K562 (cell line): ENCODE results near the gene MERTK. TPM values are rescaled to one million over a fixed set of nuclear protein-coding genes. Genes with fewer than 3 reads are reported as not detected.

Experiments
- CXXC5 ChIP-seq: fragments of 250-450 bp; sonication (Bioruptor Pico); IDR thresholded peaks from 2 replicates; pipeline ENCODE4 v1.8.0; 2022; ENCODE audit warnings: inconsistent platforms, mild to moderate bottlenecking, moderate library complexity
- EP300 ChIP-seq: IDR thresholded peaks from 2 replicates; pipeline ENCODE4 v1.6.1; 2012; ENCODE audit warnings: low read length, improper control_type of control experiment
- ESRRA ChIP-seq: fragments of 450-650 bp; IDR thresholded peaks from 2 replicates; pipeline ENCODE4 v1.6.1; 2014; ENCODE audit warnings: low read depth, mild to moderate bottlenecking, moderate library complexity, borderline replicate concordance
- ETV1 ChIP-seq: fragments of 450-650 bp; conservative IDR thresholded peaks from 2 replicates; pipeline ENCODE4 v1.6.1; 2016; ENCODE audit warnings: missing genetic modification characterization, control low read depth, low read depth, missing compliant biosample characterization
- FUS ChIP-seq: fragments of 200-400 bp; formaldehyde crosslinking; optimal IDR thresholded peaks from 2 replicates; pipeline ENCODE3; 2017; ENCODE audit warnings: low read depth, low read length
- IRF2 ChIP-seq: sonication (generic); formaldehyde crosslinking; IDR thresholded peaks from 2 replicates; pipeline ENCODE4 v1.8.1; 2022; ENCODE audit warnings: mild to moderate bottlenecking, missing genetic modification reagents
- KLF13 ChIP-seq: fragments of 450-650 bp; IDR thresholded peaks from 2 replicates; pipeline ENCODE4 v1.6.1; 2016; ENCODE audit warnings: missing genetic modification characterization, low read depth, mild to moderate bottlenecking, missing compliant biosample characterization, moderate library complexity, borderline replicate concordance
- MBD2 ChIP-seq: sonication (generic); IDR thresholded peaks from 2 replicates; pipeline ENCODE4 v1.6.1; 2016; ENCODE audit warnings: low read depth, borderline replicate concordance
- MCM3 ChIP-seq: fragments of 450-650 bp; IDR thresholded peaks from 2 replicates; pipeline ENCODE4 v1.6.1; 2016
- MTA3 ChIP-seq: fragments of 450-650 bp; formaldehyde crosslinking; IDR thresholded peaks from 2 replicates; pipeline ENCODE4 v1.6.1; 2017; ENCODE audit warnings: mild to moderate bottlenecking, borderline replicate concordance
- NCOR1 ChIP-seq: fragments of 450-650 bp; IDR thresholded peaks from 2 replicates; pipeline ENCODE4 v1.6.1; 2016; ENCODE audit warnings: mild to moderate bottlenecking, moderate library complexity
- NFE2L1 ChIP-seq: fragments of 450-650 bp; IDR thresholded peaks from 2 replicates; pipeline ENCODE4 v1.6.1; 2016; ENCODE audit warnings: missing genetic modification characterization, low read depth, mild to moderate bottlenecking, missing compliant biosample characterization, moderate library complexity, borderline replicate concordance
- RBM34 ChIP-seq: fragments of 200-400 bp; formaldehyde crosslinking; IDR thresholded peaks from 2 replicates; pipeline ENCODE4 v1.6.1; 2018; ENCODE audit warnings: low read length, borderline replicate concordance; ENCODE audit not compliant: insufficient read depth
- RFX7 ChIP-seq: fragments of 250-450 bp; sonication (Bioruptor Pico); IDR thresholded peaks from 2 replicates; pipeline ENCODE4 v1.5.1; 2021; ENCODE audit warnings: mild to moderate bottlenecking
- SMC3 ChIP-seq: conservative IDR thresholded peaks from 2 replicates; pipeline ENCODE4 v1.6.1; 2011; ENCODE audit warnings: low read depth, low read length, improper control_type of control experiment; ENCODE audit not compliant: insufficient read depth
- TARDBP ChIP-seq: fragments of 450-650 bp; IDR thresholded peaks from 2 replicates; pipeline ENCODE4 v1.6.1; 2016
- THRAP3 ChIP-seq: fragments of 450-650 bp; IDR thresholded peaks from 2 replicates; pipeline ENCODE4 v1.6.1; 2016; ENCODE audit warnings: mild to moderate bottlenecking, inconsistent platforms, borderline replicate concordance
- XRCC3 ChIP-seq: fragments of 450-650 bp; IDR thresholded peaks from 2 replicates; pipeline ENCODE4 v1.6.1; 2017; ENCODE audit warnings: mild to moderate bottlenecking, moderate library complexity
- ZNF444 ChIP-seq: fragments of 250-450 bp; sonication (Bioruptor Pico); IDR thresholded peaks from 2 replicates; pipeline ENCODE4 v1.4.0; 2020; ENCODE audit warnings: mild to moderate bottlenecking, moderate library complexity
- ZNF79 ChIP-seq: fragments of 250-450 bp; sonication (Bioruptor Pico); IDR thresholded peaks from 2 replicates; pipeline ENCODE4 v1.4.0; 2020; ENCODE audit warnings: low read depth, mild to moderate bottlenecking, moderate library complexity
- polyA plus RNA-seq, 8 experiments: library from polyadenylated mRNA; depleted of rRNA in 4 of 8; stranded (reverse) in 5 of 8; unstranded in 3 of 8; fragments of >200 nt; fragmentation: Nextera tagmentation in 2 of 8; fragmentation: Illumina TruSeq in 1 of 8; extraction: Ambion mirVana in 2 of 8; extraction: Trizol in 1 of 8; gene quantifications; 2 replicates each; pipeline versions ENCODE4 v1.2.1 to v1.2.3, GENCODE V29; 2011 to 2014; ENCODE audit warnings: inconsistent platforms in 1 of 8, missing spikeins in 1 of 8
- total RNA-seq, 7 experiments: library from RNA; depleted of rRNA in 6 of 7; stranded (reverse); fragments of >200 nt in 6 of 7; fragmentation: Illumina TruSeq in 2 of 7; extraction: Trizol in 2 of 7; gene quantifications; 2 replicates each; pipeline versions ENCODE4 v1.2.1 to v1.2.3, GENCODE V29; 2011 to 2021; ENCODE audit warnings: low replicate concordance in 1 of 7
- TF ChIP-seq, protein P1 (sequence below): fragments of 200-800 bp; sonication (Bioruptor generic); IDR thresholded peaks from 2 replicates; pipeline ENCODE4 v1.6.1; 2016; ENCODE audit warnings: missing genetic modification characterization, missing compliant biosample characterization
- TF ChIP-seq, protein P2 (sequence below): sonication (generic); formaldehyde crosslinking; IDR thresholded peaks from 2 replicates; pipeline ENCODE4 v1.8.0; 2022; ENCODE audit warnings: missing genetic modification reagents, mild to moderate bottlenecking, borderline replicate concordance
- TF ChIP-seq, protein P3 (sequence below): sonication (generic); formaldehyde crosslinking; IDR thresholded peaks from 2 replicates; pipeline ENCODE4 v1.8.1; 2023; ENCODE audit warnings: mild to moderate bottlenecking, missing genetic modification reagents

MERTK gene
- total and polyA plus RNA-seq, 9 of the 15 experiments (the other 6 are each of a cell fraction or from before 2014, with no cell fraction given): 0.23 to 1.6 (median 0.74) TPM

DNA sequence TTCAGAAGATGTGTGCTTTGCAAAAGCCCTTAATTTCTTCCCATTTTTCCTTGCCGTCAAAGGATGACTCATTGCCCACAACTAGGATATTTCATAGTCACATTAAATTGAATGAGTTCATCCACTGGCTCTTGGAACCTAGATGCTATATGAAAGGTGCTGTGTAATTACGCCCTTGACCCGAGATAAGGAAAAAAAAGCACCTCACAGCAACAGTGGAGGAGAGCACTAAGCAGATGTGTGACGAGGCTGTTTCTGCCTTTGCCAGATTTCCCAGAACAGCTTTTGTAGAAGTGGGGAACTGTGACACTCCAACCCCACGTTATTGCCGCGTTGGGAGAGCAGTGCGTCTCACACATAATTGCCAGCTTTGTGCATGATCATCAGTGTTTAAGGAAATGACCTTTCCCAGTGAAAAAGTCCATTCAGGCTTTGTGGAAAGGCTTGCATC lies 123.4 kb downstream of the MERTK start (continued):
- TF ChIP-seq, protein P1, sequence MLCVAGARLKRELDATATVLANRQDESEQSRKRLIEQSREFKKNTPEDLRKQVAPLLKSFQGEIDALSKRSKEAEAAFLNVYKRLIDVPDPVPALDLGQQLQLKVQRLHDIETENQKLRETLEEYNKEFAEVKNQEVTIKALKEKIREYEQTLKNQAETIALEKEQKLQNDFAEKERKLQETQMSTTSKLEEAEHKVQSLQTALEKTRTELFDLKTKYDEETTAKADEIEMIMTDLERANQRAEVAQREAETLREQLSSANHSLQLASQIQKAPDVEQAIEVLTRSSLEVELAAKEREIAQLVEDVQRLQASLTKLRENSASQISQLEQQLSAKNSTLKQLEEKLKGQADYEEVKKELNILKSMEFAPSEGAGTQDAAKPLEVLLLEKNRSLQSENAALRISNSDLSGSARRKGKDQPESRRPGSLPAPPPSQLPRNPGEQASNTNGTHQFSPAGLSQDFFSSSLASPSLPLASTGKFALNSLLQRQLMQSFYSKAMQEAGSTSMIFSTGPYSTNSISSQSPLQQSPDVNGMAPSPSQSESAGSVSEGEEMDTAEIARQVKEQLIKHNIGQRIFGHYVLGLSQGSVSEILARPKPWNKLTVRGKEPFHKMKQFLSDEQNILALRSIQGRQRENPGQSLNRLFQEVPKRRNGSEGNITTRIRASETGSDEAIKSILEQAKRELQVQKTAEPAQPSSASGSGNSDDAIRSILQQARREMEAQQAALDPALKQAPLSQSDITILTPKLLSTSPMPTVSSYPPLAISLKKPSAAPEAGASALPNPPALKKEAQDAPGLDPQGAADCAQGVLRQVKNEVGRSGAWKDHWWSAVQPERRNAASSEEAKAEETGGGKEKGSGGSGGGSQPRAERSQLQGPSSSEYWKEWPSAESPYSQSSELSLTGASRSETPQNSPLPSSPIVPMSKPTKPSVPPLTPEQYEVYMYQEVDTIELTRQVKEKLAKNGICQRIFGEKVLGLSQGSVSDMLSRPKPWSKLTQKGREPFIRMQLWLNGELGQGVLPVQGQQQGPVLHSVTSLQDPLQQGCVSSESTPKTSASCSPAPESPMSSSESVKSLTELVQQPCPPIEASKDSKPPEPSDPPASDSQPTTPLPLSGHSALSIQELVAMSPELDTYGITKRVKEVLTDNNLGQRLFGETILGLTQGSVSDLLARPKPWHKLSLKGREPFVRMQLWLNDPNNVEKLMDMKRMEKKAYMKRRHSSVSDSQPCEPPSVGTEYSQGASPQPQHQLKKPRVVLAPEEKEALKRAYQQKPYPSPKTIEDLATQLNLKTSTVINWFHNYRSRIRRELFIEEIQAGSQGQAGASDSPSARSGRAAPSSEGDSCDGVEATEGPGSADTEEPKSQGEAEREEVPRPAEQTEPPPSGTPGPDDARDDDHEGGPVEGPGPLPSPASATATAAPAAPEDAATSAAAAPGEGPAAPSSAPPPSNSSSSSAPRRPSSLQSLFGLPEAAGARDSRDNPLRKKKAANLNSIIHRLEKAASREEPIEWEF: no peak
- TF ChIP-seq IRF2 (CRISPR knock-in tag): no peak
- no peak for TF ChIP-seq ETV1 (tag)
- TF ChIP-seq FUS: no peak
- TF ChIP-seq RFX7 (CRISPR knock-in tag): no peak
- TF ChIP-seq ESRRA: peak; percentile 84
- TF ChIP-seq ZNF79 (CRISPR knock-in tag): no peak
- TF ChIP-seq, protein P2, sequence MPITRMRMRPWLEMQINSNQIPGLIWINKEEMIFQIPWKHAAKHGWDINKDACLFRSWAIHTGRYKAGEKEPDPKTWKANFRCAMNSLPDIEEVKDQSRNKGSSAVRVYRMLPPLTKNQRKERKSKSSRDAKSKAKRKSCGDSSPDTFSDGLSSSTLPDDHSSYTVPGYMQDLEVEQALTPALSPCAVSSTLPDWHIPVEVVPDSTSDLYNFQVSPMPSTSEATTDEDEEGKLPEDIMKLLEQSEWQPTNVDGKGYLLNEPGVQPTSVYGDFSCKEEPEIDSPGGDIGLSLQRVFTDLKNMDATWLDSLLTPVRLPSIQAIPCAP (CRISPR knock-in tag): no peak
- TF ChIP-seq SMC3: no peak
- no peak; the same call in 1 of the 2 replicates for TF ChIP-seq CXXC5
- no peak for TF ChIP-seq THRAP3
- peak; percentile 66; the same call in 1 of the 2 replicates for TF ChIP-seq MTA3
- no peak for TF ChIP-seq KLF13 (tag)
- TF ChIP-seq RBM34: no peak
- no peak for TF ChIP-seq MCM3
- TF ChIP-seq EP300: peak; percentile 81
- no peak for TF ChIP-seq XRCC3
- TF ChIP-seq TARDBP: no peak
- TF ChIP-seq MBD2: no peak
- TF ChIP-seq, protein P3, sequence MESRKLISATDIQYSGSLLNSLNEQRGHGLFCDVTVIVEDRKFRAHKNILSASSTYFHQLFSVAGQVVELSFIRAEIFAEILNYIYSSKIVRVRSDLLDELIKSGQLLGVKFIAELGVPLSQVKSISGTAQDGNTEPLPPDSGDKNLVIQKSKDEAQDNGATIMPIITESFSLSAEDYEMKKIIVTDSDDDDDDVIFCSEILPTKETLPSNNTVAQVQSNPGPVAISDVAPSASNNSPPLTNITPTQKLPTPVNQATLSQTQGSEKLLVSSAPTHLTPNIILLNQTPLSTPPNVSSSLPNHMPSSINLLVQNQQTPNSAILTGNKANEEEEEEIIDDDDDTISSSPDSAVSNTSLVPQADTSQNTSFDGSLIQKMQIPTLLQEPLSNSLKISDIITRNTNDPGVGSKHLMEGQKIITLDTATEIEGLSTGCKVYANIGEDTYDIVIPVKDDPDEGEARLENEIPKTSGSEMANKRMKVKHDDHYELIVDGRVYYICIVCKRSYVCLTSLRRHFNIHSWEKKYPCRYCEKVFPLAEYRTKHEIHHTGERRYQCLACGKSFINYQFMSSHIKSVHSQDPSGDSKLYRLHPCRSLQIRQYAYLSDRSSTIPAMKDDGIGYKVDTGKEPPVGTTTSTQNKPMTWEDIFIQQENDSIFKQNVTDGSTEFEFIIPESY: no peak
- TF ChIP-seq ZNF444 (CRISPR knock-in tag): no peak
- peak; percentile 49 for TF ChIP-seq NCOR1
- peak; percentile 33; the same call in 1 of the 2 replicates for TF ChIP-seq NFE2L1 (tag)
